SK-N-SH (cell line): ENCODE results near the gene GNA15. TPM values are rescaled to one million over a fixed set of nuclear protein-coding genes. Genes with fewer than 3 reads are reported as not detected.

ENCODE experiments used
- CTCF ChIA-PET: fragments of 300-600, 350-600 bp; formaldehyde crosslinking; extraction: SDS; loops from one replicate; lab custom pipeline; 2021; lab: Yijun Ruan, JAX
- POLR2A ChIA-PET: fragments of 350-600 bp; sonication (Branson Sonifier 250); formaldehyde crosslinking; extraction: SDS; loops from one replicate; lab custom pipeline; 2020; ENCODE audit warnings: antibody characterized with exemption, inconsistent platforms; lab: Yijun Ruan, JAX
- DNase-seq: peaks from one replicate; pipeline ENCODE4 v3.0.0; 2012
- H2AFZ ChIP-seq: fragments of 200-600 bp; sonication (generic); 2 replicates; pipeline ENCODE4 v1.8.1; 2016; ENCODE audit warnings: antibody characterized with exemption, mild to moderate bottlenecking, low read depth
- H3F3A ChIP-seq: fragments of 200-600 bp; sonication (generic); replicated peaks from 2 replicates; pipeline ENCODE3; 2016; ENCODE audit warnings: antibody characterized with exemption, mild to moderate bottlenecking; ENCODE audit not compliant: insufficient read depth
- H3K27ac ChIP-seq, 2 experiments: fragments of 200-500 bp in 1 of 2; fragments of 200-600 bp in 1 of 2; sonication (Bioruptor generic) in 1 of 2; sonication (generic), shearing (Covaris generic) in 1 of 2; 2 replicates each; pipeline versions ENCODE4 v1.5.1 to v1.6.1; 2014 to 2016; ENCODE audit warnings: low read depth in 2 of 2, inconsistent platforms in 1 of 2, low read length in 1 of 2, mild to moderate bottlenecking in 1 of 2, mixed read lengths in 1 of 2
- H3K27me3 ChIP-seq: fragments of 200-600 bp; sonication (generic), shearing (Covaris generic); 2 replicates; pipeline ENCODE4 v1.6.1; 2016; ENCODE audit warnings: mixed run types; ENCODE audit not compliant: insufficient read depth
- H3K36me3 ChIP-seq, 2 experiments: fragments of 200-500 bp in 1 of 2; fragments of 200-600 bp in 1 of 2; sonication (Bioruptor generic) in 1 of 2; sonication (generic) in 1 of 2; replicated peaks in 1 of 2; 2 replicates each; pipeline versions ENCODE3 to v1.5.1; 2014 to 2016; ENCODE audit warnings: low read length in 1 of 2, mild to moderate bottlenecking in 1 of 2; ENCODE audit not compliant: insufficient read depth in 2 of 2, control insufficient read depth in 1 of 2
- H3K4me1 ChIP-seq, 2 experiments: fragments of 200-500 bp in 1 of 2; fragments of 200-600 bp in 1 of 2; sonication (Bioruptor generic) in 1 of 2; sonication (generic), shearing (Covaris generic) in 1 of 2; 2 replicates each; pipeline versions ENCODE4 v1.5.1 to v1.6.1; 2014 to 2016; ENCODE audit warnings: low read depth in 1 of 2, low read length in 1 of 2, mixed run types in 1 of 2; ENCODE audit not compliant: insufficient read depth in 2 of 2, control insufficient read depth in 1 of 2
- H3K4me2 ChIP-seq: fragments of 200-600 bp; sonication (generic), shearing (Covaris generic); 2 replicates; pipeline ENCODE4 v1.6.1; 2017; ENCODE audit warnings: mixed run types
- H3K4me3 ChIP-seq, 2 experiments: fragments of 200-500 bp in 1 of 2; fragments of 200-600 bp in 1 of 2; sonication (Bioruptor generic) in 1 of 2; sonication (generic), shearing (Covaris generic) in 1 of 2; 2 replicates each; pipeline versions ENCODE4 v1.5.1 to v1.8.1; 2014 to 2016; ENCODE audit warnings: low read depth in 2 of 2, inconsistent platforms in 1 of 2, low read length in 1 of 2, mild to moderate bottlenecking in 1 of 2, mixed read lengths in 1 of 2, moderate library complexity in 1 of 2
- H3K79me2 ChIP-seq: fragments of 200-600 bp; sonication (generic); 2 replicates; pipeline ENCODE4 v1.8.1; 2017; ENCODE audit warnings: mild to moderate bottlenecking; ENCODE audit not compliant: insufficient read depth
- H3K9ac ChIP-seq: fragments of 200-600 bp; sonication (generic); 2 replicates; pipeline ENCODE4 v1.6.1; 2017; ENCODE audit warnings: mixed run types
- H3K9me2 ChIP-seq: fragments of 200-600 bp; sonication (generic); 2 replicates; pipeline ENCODE4 v1.6.1; 2017; ENCODE audit warnings: mixed run types
- H3K9me3 ChIP-seq: fragments of 200-600 bp; sonication (generic); 2 replicates; pipeline ENCODE4 v1.6.1; 2017; ENCODE audit warnings: mixed run types, mild to moderate bottlenecking, moderate library complexity
- H4K20me1 ChIP-seq: fragments of 200-600 bp; sonication (generic); 2 replicates; pipeline ENCODE4 v1.6.1; 2017; ENCODE audit warnings: mild to moderate bottlenecking, mixed run types; ENCODE audit not compliant: insufficient read depth
- ELF1 ChIP-seq: IDR thresholded peaks from 2 replicates; pipeline ENCODE4 v1.4.0; 2012
- EZH2phosphoT487 ChIP-seq: fragments of 200-600 bp; sonication (generic); IDR thresholded peaks from 2 replicates; pipeline ENCODE4 v1.6.1; 2017; ENCODE audit warnings: low read depth, mixed run types, mild to moderate bottlenecking, antibody characterized with exemption, moderate library complexity, borderline replicate concordance
- FOSL2 ChIP-seq: IDR thresholded peaks from 2 replicates; pipeline ENCODE4 v1.4.0; 2012; ENCODE audit warnings: low read depth, mild to moderate bottlenecking, moderate library complexity, borderline replicate concordance
- FOXJ3 ChIP-seq: sonication (generic); formaldehyde crosslinking; IDR thresholded peaks from 2 replicates; pipeline ENCODE4 v1.5.1; 2020; ENCODE audit warnings: mild to moderate bottlenecking, missing genetic modification reagents
- FOXM1 ChIP-seq: IDR thresholded peaks from 2 replicates; pipeline ENCODE4 v1.4.0; 2012; ENCODE audit warnings: low read depth, mild to moderate bottlenecking
- MAX ChIP-seq: IDR thresholded peaks from 2 replicates; pipeline ENCODE4 v1.4.0; 2012; ENCODE audit warnings: low read depth
- POLR2AphosphoS5 ChIP-seq: IDR thresholded peaks from 2 replicates; pipeline ENCODE4 v1.6.1; 2012; ENCODE audit warnings: low read depth, low read length
- REST ChIP-seq: IDR thresholded peaks from 2 replicates; pipeline ENCODE4 v1.6.1; 2012; ENCODE audit warnings: mild to moderate bottlenecking, low read depth, low read length, moderate library complexity
- RFX5 ChIP-seq: IDR thresholded peaks from 2 replicates; pipeline ENCODE4 v1.6.1; 2012; ENCODE audit warnings: mild to moderate bottlenecking, improper control_type of control experiment, low read length
- RXRA ChIP-seq: IDR thresholded peaks from 2 replicates; pipeline ENCODE4 v1.4.0; 2012; ENCODE audit warnings: low read depth, mild to moderate bottlenecking, borderline replicate concordance
- SIN3A ChIP-seq: IDR thresholded peaks from 2 replicates; pipeline ENCODE4 v1.6.1; 2012; ENCODE audit warnings: low read depth, mild to moderate bottlenecking, low read length, moderate library complexity, borderline replicate concordance
- TAF1 ChIP-seq: IDR thresholded peaks from 2 replicates; pipeline ENCODE4 v1.6.1; 2012; ENCODE audit warnings: low read depth, mild to moderate bottlenecking, low read length, moderate library complexity, borderline replicate concordance
- TCF12 ChIP-seq: IDR thresholded peaks from 2 replicates; pipeline ENCODE4 v1.4.0; 2012
- TEAD4 ChIP-seq: IDR thresholded peaks from 2 replicates; pipeline ENCODE4 v1.4.0; 2012; ENCODE audit warnings: mild to moderate bottlenecking, borderline replicate concordance; ENCODE audit not compliant: insufficient read depth
- ZBTB33 ChIP-seq: IDR thresholded peaks from 2 replicates; pipeline ENCODE4 v1.4.0; 2012; ENCODE audit warnings: low read depth, borderline replicate concordance
- WGBS: methylation state at CpG from one replicate; pipeline ENCODE4 v1.1.6; 2017; ENCODE audit warnings: low lambda C conversion rate; 5-methylcytosine and 5-hydroxymethylcytosine counted together
- polyA plus RNA-seq, 3 experiments: library from polyadenylated mRNA; depleted of rRNA; stranded (reverse); fragments of >200 nt; gene quantifications; 2 replicates each; pipeline ENCODE4 v1.2.3, GENCODE V29; 2012

Gene GNA15
- polyA plus RNA-seq, 1 of the 3 experiments (the other 2 are of a cell fraction): 0.05 TPM

- Histone ChIP-seq H4K20me1 (no peaks in the 10 kb centered on the region), H3K9me2 (no peaks in the 10 kb centered on the region), H3K9ac (no peak overlapping the region), H3K79me2 (no peaks in the 10 kb centered on the region), H3K27me3 (no peaks in the 10 kb centered on the region), H3K9me3 (no peaks in the 10 kb centered on the region), H3K27ac (no peak overlapping the region), H3K4me2 (no peak overlapping the region), H3K4me3 (no peak overlapping the region), H2AFZ (no peak overlapping the region), H3F3A (peaks cover 4% of the 10 kb centered on the region), H3K4me1 (no peaks in the 10 kb centered on the region; a peak in 1 of 4 replicates), H3K36me3 (no peaks in the 10 kb centered on the region)
- DNase-seq: no peak
- CTCF ChIA-PET: interaction anchor here (1.0 to 4.2 kb wide), 9 partner anchors 14 to 273 kb away, joined by 3 to 27 read pairs (median 5); no protein-coding TSS in a partner anchor
- POLR2A ChIA-PET: no interaction called here
- WGBS: 50% methylated on average over 3 of the region's 3 CpGs
- no peak for TF ChIP-seq REST
- no peak for TF ChIP-seq POLR2AphosphoS5
- no peak for TF ChIP-seq RFX5
- no peak for TF ChIP-seq EZH2phosphoT487
- TF ChIP-seq MAX: no peak
- TF ChIP-seq RXRA: no peak
- no peak for TF ChIP-seq TEAD4
- TF ChIP-seq ELF1: no peak
- no peak for TF ChIP-seq FOSL2
- no peak for TF ChIP-seq ZBTB33
- no peak for TF ChIP-seq TCF12
- no peak for TF ChIP-seq FOXJ3
- no peak for TF ChIP-seq TAF1
- no peak for TF ChIP-seq FOXM1
- no peak for TF ChIP-seq SIN3A
Observed at GRCh38 chr19:3160219-3160618, 24.4 kb downstream of the GNA15 start.
